ENCODE results near the gene PIGN. TPM values are rescaled to one million over a fixed set of nuclear protein-coding genes. Genes with fewer than 3 reads are reported as not detected.

PIGN gene
- 21.0 TPM for total RNA-seq
- long read RNA-seq, full-length matches to known transcripts = 10 of 15 reads
- long read RNA-seq, partial matches to known transcripts = 1 of 15 reads
- long read RNA-seq, other reads (novel, unspliced or antisense) = 4 of 15 reads

GRCh38 chr18:62186774-62187542 lies at the start of gene PIGN, which contains the start of gene RELCH:
PIGN (minus strand) TSS chr18:62187056; CDS start chr18:62161353, 25,703 bp downstream.
RELCH (plus strand) TSS chr18:62187255; CDS start chr18:62187506, 251 bp downstream.
- ATAC-seq (peak; percentile 99), DNase-seq (ENCODE audit: missing footprints) (peak; percentile 95)
- intact Hi-C loops (cut with DNase I) = loop anchor here (1.0 to 5.0 kb wide), 2 partner anchors 339 to 395 kb away; no protein-coding TSS in a partner anchor

- DNase-seq (ENCODE audit: missing footprints) (no peak), ATAC-seq (no peak)
- intact Hi-C loops (cut with DNase I) = no loop called here
Measured at GRCh38 chr18:62236252-62236651, 49.4 kb upstream of the PIGN start.

DNA sequence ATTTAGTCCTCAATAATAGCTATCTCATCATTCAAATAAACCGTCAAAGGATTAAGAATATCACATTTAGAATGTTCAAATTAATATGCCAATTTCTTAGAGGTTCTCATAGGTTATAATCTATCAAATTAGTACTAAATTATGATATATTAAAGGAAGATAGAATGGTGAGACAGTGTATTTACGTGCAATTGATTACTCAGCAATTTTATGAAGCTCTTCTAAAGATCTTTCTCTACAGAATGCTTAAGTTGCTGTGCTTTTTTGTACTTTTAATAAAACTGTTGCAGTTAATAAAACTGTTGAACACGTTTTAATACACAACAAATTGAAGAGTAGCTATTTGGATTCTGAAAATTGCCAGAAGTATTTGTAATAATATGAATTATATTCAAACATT lies 39.2 kb upstream of the PIGN start:
- DNase-seq (ENCODE audit: missing footprints) (no peak), ATAC-seq (no peak)
- intact Hi-C loops (cut with DNase I) = no loop called here

DNA sequence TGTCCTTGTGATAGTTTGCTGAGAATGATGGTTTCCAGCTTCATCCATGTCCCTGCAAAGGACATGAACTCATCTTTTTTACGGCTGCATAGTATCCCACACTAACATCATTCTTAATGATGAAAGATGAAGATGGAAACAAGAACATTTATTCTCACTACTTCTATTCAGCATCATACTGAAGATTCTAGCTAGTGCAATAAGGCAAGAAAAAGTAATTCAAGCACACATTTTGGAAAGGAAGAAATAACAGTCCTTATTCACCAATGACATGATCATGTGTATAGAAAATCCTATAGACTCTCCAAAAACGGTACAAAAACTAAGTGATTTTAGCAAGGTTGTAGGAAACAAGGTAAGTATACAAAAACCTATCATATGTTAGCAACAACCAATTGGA lies 37.4 kb upstream of the PIGN start:
- ATAC-seq = no peak
- DNase-seq (ENCODE audit: missing footprints) = no peak
- intact Hi-C loops (cut with DNase I) = no loop called here

DNA sequence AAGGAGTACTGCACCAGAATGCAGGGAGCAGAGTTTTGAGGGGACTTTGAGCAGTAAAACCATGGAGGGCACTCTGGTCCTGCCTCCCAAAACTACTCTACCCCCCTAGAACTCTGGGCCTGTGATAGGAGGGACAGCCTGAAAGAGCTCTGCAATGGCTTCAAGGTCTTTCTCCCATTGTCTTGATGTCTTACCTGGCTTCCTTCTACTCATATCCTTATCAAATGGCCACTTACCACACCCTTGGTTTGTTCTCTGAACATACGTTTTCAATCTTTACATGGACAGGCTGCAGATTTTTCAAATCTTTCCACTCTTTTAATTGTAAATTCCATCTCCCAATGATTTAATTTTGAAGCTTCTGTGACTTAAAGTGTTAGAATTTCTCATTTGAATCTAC lies 27.9 kb upstream of the PIGN start:
- ATAC-seq = no peak
- intact Hi-C loops (cut with DNase I) = no loop called here
- DNase-seq (ENCODE audit: missing footprints) = no peak

DNA sequence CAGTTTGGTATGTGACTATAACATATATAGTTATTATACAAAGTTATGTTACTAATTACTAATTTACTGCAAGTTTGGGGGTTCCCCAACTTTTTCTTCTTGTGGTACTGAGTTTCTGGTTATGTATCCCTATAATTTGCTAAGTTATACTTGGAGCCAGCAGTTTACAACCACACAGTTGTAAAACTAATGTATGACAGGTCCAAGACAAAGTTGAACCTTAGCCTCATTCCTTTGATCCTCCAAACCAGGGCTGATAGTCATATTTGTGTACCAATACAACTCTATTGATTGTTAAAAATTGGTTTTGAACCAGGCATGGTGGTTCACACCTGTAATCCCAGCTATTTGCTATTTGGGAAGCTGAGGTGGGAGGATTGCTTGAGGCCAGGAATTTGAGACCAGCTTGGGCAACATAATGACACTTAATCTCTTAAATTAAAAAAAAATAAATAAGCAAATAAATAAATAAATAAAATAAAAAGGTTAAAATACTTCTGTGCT lies 24.5 kb upstream of the PIGN start:
- no peak for ATAC-seq
- intact Hi-C loops (cut with DNase I) = no loop called here
- DNase-seq (ENCODE audit: missing footprints) = no peak

- DNase-seq (ENCODE audit: missing footprints) (no peak), ATAC-seq (no peak)
- intact Hi-C loops (cut with DNase I) = no loop called here
Measured at GRCh38 chr18:62210138-62210537, 23.3 kb upstream of the PIGN start.

GRCh38 chr18:62209046-62209445 lies 22.2 kb upstream of the PIGN start:
- no peak for DNase-seq (ENCODE audit: missing footprints)
- no peak for ATAC-seq
- intact Hi-C loops (cut with DNase I) = no loop called here

GRCh38 chr18:62206593-62206992 lies 19.7 kb upstream of the PIGN start:
- DNase-seq (ENCODE audit: missing footprints) = no peak
- no peak for ATAC-seq
- intact Hi-C loops (cut with DNase I) = no loop called here

DNA sequence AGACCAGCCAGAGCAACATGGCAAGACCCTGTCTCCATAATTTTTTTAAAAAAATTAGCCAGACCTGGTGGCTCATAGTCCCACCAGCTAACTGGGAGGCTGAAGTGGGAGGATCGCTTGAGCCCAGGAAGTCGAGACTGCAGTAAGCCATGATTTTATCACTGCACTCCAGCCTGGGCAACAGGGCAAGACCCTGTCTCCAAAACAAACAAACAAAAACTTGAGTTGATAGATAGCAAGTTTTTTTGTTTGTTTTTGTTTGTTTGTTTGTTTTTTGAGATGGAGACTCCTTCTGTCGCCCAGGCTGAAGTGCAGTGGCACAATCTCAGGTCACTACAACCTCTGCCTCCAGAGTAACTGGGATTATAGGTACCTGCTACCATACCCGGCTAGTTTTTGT lies 19.0 kb upstream of the PIGN start:
- DNase-seq (ENCODE audit: missing footprints) (no peak), ATAC-seq (no peak)
- intact Hi-C loops (cut with DNase I) = no loop called here

GRCh38 chr18:62201870-62202269 lies 15.0 kb upstream of the PIGN start:
- DNase-seq (ENCODE audit: missing footprints) (no peak), ATAC-seq (no peak)
- intact Hi-C loops (cut with DNase I) = no loop called here

- intact Hi-C loops (cut with DNase I) = no loop called here
- no peak for ATAC-seq
Measured at GRCh38 chr18:62200121-62200914, 13.5 kb upstream of the PIGN start.

GRCh38 chr18:62199629-62200028 lies 12.8 kb upstream of the PIGN start:
- ATAC-seq (no peak), DNase-seq (ENCODE audit: missing footprints) (no peak)
- intact Hi-C loops (cut with DNase I) = no loop called here

More at GRCh38 chr18:62200121-62200914, 13.5 kb upstream of the PIGN start:
- no peak for DNase-seq (ENCODE audit: missing footprints)

DNA sequence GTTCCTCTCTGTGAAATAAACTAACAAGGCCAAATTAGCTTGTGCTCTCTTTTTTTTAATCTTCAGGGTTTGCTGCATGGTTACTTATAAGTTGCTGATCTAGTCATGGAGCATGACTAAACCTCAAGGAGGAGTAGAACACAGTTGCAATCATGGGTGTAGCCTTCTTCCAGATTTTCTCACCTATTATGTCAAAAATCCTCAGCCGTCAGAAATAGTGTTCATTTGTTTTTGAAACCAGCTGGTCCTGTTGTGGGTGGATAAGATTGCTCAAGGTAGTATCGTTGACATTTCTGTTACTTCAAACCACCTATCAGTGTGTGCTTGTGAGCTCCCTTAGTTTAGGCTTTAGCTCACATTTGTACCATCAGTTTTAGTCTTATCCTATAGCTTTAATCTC lies 11.4 kb upstream of the PIGN start:
- DNase-seq (ENCODE audit: missing footprints) = no peak
- intact Hi-C loops (cut with DNase I) = no loop called here
- ATAC-seq = no peak

GRCh38 chr18:62196980-62197379 lies 10.1 kb upstream of the PIGN start:
- DNase-seq (ENCODE audit: missing footprints) = no peak
- no peak for ATAC-seq
- intact Hi-C loops (cut with DNase I) = no loop called here

GRCh38 chr18:62196079-62196478 lies 9.2 kb upstream of the PIGN start:
- no peak for ATAC-seq
- intact Hi-C loops (cut with DNase I) = no loop called here

GRCh38 chr18:62189208-62189607 lies 2.4 kb upstream of the PIGN start:
- intact Hi-C loops (cut with DNase I) = loop anchor here (5.0 kb wide), 1 partner anchor 393 kb away; no protein-coding TSS in a partner anchor
- ATAC-seq (no peak), DNase-seq (ENCODE audit: missing footprints) (no peak)

More at GRCh38 chr18:62196079-62196478, 9.2 kb upstream of the PIGN start:
- DNase-seq (ENCODE audit: missing footprints) = no peak

- intact Hi-C loops (cut with DNase I) = loop anchor here (1.0 to 5.0 kb wide), 2 partner anchors 338 to 394 kb away; no protein-coding TSS in a partner anchor
Measured at GRCh38 chr18:62187543-62188510, 971 bp upstream of the PIGN start.

More at GRCh38 chr18:62187543-62188510, 971 bp upstream of the PIGN start:
- DNase-seq (ENCODE audit: missing footprints) = peak; percentile 73
- peak; percentile 1 for ATAC-seq
